Activated CD4-positive, alpha-beta T cell treated with anti-CD3 and anti-CD28 coated beads for 36 hours (primary cell): ENCODE measurements around the gene COA4. TPM values are rescaled to one million over a fixed set of nuclear protein-coding genes. Genes with fewer than 3 reads are reported as not detected.

ENCODE experiments used
- ATAC-seq: fragments of 200-7000 bp; cut with Tn5 transposase; one replicate; pipeline ENCODE4 v1.10.0; 2021; ENCODE audit warnings: mild to moderate bottlenecking, moderate library complexity
- CTCF ChIA-PET: fragments of 350-600 bp; sonication (Branson Sonifier 250); formaldehyde crosslinking; loops from one replicate; lab custom pipeline; 2021; ENCODE audit warnings: antibody characterized with exemption; lab: Charles Lee
- POLR2A ChIA-PET: fragments of 350-600 bp; sonication (Branson Sonifier 250); formaldehyde crosslinking; loops from one replicate; lab custom pipeline; 2021; ENCODE audit warnings: antibody characterized with exemption, inconsistent platforms; lab: Charles Lee
- DNase-seq: peaks from one replicate; pipeline ENCODE4 v3.0.0-alpha.2; 2020
- H3K27ac Mint-ChIP-seq: one replicate; pipeline ENCODE4 v1.8.0; 2021; ENCODE audit warnings: mixed read lengths
- H3K27me3 Mint-ChIP-seq: one replicate; pipeline ENCODE4 v1.8.0; 2021; ENCODE audit warnings: mixed read lengths
- H3K36me3 Mint-ChIP-seq: one replicate; pipeline ENCODE4 v1.8.0; 2021; ENCODE audit warnings: low read depth, mixed read lengths
- H3K4me1 Mint-ChIP-seq: one replicate; pipeline ENCODE4 v1.8.0; 2021; ENCODE audit warnings: mixed read lengths
- H3K4me3 Mint-ChIP-seq: one replicate; pipeline ENCODE4 v1.8.0; 2021; ENCODE audit warnings: mild to moderate bottlenecking, moderate library complexity, mixed read lengths
- H3K9me3 Mint-ChIP-seq: one replicate; pipeline ENCODE4 v1.8.0; 2021; ENCODE audit warnings: low read depth, mixed read lengths
- intact Hi-C, 2 experiments: fragments of 100-400 bp; cut with DNase I in 1 of 2; cut with micrococcal nuclease in 1 of 2; formaldehyde crosslinking; loops; one replicate each; pipeline versions ENCODE4 v1.14.2 to v1.15.1; 2022 to 2024; cut with DNase I, micrococcal nuclease
- total RNA-seq, 2 experiments: library from RNA; stranded (reverse); gene quantifications; one replicate each; pipeline ENCODE4 v1.2.3, GENCODE V29; 2021

The COA4 gene
- 100 to 1,000 TPM; 103 to 112 TPM for total RNA-seq

DNA sequence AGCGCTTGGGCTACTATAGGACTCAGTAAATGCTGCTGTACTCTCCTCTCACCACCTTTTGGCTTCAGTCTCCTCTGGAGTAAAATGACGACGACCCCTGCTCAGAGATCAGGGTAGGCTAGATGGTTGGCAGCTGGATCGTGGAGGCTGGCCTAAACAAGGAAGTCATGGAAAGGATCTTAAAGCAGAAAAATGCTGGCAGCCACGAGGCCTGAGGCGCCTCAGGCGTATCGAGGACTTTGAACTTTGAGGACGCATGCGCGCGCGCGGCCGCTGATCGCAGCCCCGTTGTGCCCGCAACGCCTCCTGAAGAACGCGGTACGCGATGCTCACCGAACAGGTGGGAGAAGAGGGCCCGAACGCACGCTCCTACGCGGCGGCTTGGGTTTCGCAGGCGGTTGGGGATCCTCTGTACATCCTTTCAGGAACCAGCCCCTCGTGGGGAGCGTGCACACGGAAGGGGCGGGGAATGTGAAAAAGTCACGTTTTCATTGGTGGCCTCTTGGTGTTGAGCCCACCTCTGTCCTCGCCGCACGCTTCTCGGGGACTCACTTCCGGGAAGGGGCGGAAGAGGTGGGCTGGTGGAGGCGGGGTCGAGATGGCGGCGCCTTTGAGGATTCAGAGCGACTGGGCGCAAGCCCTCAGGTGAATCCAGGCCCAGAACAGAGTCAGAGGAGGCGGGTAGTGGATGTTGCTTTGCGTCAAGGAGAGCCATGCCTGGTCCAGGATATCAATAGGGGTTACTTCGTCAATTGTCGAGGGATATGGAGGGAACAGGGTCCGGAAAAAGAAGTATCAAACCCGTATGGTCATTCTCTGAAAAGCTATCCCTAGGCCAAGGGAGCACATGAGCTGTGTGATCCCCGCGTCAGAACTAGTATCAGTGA lies at the start of gene COA4, which contains the start of gene PAAF1:
TSS of gene COA4 (minus strand) at position 423 of the 887 bp plus-strand sequence. CDS start 3,468 bp downstream, outside the sequence.
TSS of gene PAAF1 (plus strand) at position 576 of the 887 bp plus-strand sequence. CDS start at position 599, 23 bp downstream.
- ATAC-seq (peak; percentile 95), DNase-seq (peak; percentile 97)
- Mint-ChIP-seq H3K4me1 (peaks cover 32% of the 10 kb centered on the region), H3K4me3 (peak within 1 kb of the TSS; percentile 93), H3K27me3 (no peaks in the 10 kb centered on the region), H3K36me3 (peaks cover 38% of the 10 kb centered on the region), H3K27ac (peak within 1 kb of the TSS; percentile 100), H3K9me3 (no peaks in the 10 kb centered on the region)
- POLR2A ChIA-PET = interaction anchor here (0.6 to 1.3 kb wide), 5 partner anchors 14 to 116 kb away, joined by 3 to 6 read pairs (median 4); partner anchors contain the start of genes MRPL48 and RAB6A
- intact Hi-C loops = loop anchor here (1.0 to 5.0 kb wide), 13 partner anchors 88 to 1064 kb away; partner anchors contain the start of genes C2CD3 (in 2 of the 2), PPME1 (in 2 of the 2), RAB6A (in 2 of the 2) and ATG16L2 (in 1 of the 2)
- CTCF ChIA-PET = interaction anchor here (0.9 kb wide), 1 partner anchor 44 kb away, joined by 5 read pairs; no protein-coding TSS in a partner anchor

DNA sequence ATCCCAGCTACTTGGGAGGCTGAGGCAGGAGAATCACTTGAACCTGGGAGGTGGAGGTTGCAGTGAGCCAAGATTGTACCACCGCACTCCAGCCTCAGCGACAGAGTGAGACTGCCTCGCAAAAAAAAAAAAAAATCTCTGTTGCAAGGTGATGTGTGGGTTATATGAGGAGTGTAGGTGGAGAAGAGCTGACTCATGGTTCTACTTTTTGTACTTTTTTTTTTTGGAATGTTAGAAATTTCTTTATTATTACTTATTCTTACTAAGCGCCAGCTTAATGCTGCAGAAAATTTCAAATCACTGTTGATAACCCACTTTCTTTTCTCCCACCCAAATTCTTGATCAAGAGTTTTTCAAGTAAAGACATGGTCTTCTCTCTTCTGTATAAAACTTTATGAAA lies 44.5 kb upstream of the COA4 start:
- no peaks in the 10 kb centered on the region for H3K9me3 Mint-ChIP-seq
- ATAC-seq = no peak
- intact Hi-C loops = no loop called here
- H3K27me3 Mint-ChIP-seq = no peaks in the 10 kb centered on the region
- peaks cover 29% of the 10 kb centered on the region for H3K36me3 Mint-ChIP-seq
- DNase-seq = no peak
- H3K27ac Mint-ChIP-seq = no peak overlapping the region
- H3K4me1 Mint-ChIP-seq = peaks cover 3% of the 10 kb centered on the region
- ChIA-PET CTCF (interaction anchor here (0.6 to 0.7 kb wide), 3 partner anchors 44 to 1320 kb away, joined by 3 to 5 read pairs (median 3); no protein-coding TSS in a partner anchor), POLR2A (no interaction called here)
- no peak overlapping the region for H3K4me3 Mint-ChIP-seq

DNA sequence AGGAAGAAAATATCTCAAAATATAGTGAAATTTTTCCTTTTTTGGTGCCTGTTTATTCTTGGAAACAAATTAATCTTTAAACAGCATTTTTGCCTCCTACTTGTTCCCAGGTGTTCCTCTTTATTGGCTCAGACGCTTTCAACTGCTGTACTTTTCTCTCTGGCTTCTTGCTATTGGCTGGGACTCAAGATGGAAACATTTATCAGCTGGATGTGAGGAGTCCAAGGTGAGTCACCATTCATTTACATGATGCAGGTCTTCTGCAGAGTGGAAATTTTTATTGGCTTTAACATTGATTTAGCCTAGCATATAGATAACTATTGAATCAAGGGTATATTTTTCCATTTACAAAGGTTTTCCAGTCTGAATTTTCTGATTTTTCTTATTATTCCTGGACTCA lies 39.8 kb upstream of the COA4 start:
- Mint-ChIP-seq H3K4me1 (peaks cover 3% of the 10 kb centered on the region), H3K27ac (no peak overlapping the region), H3K9me3 (no peaks in the 10 kb centered on the region), H3K27me3 (no peaks in the 10 kb centered on the region), H3K4me3 (no peak overlapping the region), H3K36me3 (peaks cover 36% of the 10 kb centered on the region)
- DNase-seq = no peak
- POLR2A ChIA-PET = no interaction called here
- CTCF ChIA-PET = interaction anchor here (0.6 kb wide), 1 partner anchor 610 kb away, joined by 4 read pairs; no protein-coding TSS in a partner anchor
- peak; percentile 61 for ATAC-seq
- intact Hi-C loops = no loop called here

DNA sequence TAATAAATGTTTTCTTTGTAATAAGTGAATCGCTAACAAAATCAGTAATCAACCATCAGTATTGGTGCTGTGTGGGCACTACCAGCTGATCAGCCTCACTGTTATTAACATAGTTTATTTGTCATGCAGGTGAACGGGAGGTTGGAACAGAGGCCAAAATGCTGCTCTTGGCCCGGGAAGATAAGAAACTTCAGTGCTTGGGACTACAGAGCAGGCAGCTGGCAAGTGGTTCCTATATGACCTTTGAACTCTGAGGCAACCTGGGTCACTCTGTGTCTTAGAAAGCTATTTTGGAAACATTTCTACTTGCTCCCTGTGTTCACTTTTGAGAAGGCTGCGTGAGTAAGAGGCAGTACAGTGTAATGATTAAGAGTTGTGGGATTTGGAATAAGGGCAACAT lies 37.6 kb upstream of the COA4 start:
- H3K9me3 Mint-ChIP-seq = no peaks in the 10 kb centered on the region
- peaks cover 31% of the 10 kb centered on the region for H3K36me3 Mint-ChIP-seq
- ATAC-seq (no peak), DNase-seq (no peak)
- H3K4me1 Mint-ChIP-seq = peaks cover 3% of the 10 kb centered on the region
- no peak overlapping the region for H3K27ac Mint-ChIP-seq
- no peak overlapping the region for H3K4me3 Mint-ChIP-seq
- intact Hi-C loops = no loop called here
- H3K27me3 Mint-ChIP-seq = no peaks in the 10 kb centered on the region
- ChIA-PET POLR2A (no interaction called here), CTCF (no interaction called here)

DNA sequence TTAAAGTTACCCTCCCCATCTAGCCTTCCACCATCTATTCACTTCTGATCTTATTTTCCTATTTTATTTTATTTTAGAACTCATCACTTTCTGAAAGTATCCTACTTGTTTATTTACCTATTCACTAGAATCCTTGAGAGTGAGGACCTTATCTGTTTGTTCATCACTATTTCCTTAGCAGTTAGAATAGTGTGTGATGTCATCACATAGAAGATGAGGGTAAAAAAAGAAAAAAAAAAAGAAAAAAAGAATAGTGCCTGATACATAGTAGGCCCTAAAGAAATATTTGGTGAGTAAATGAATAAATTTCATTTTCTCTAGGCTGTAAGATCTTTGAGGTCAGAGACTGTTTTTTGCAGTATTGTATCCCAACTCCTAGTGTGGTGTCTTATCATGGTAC lies 36.8 kb upstream of the COA4 start:
- ATAC-seq (no peak), DNase-seq (no peak)
- H3K4me3 Mint-ChIP-seq = no peak overlapping the region
- H3K36me3 Mint-ChIP-seq = peaks cover 28% of the 10 kb centered on the region
- no peaks in the 10 kb centered on the region for H3K9me3 Mint-ChIP-seq
- intact Hi-C loops = no loop called here
- no peaks in the 10 kb centered on the region for H3K27me3 Mint-ChIP-seq
- peaks cover 3% of the 10 kb centered on the region for H3K4me1 Mint-ChIP-seq
- no peak overlapping the region for H3K27ac Mint-ChIP-seq
- POLR2A ChIA-PET = no interaction called here
- CTCF ChIA-PET = no interaction called here

DNA sequence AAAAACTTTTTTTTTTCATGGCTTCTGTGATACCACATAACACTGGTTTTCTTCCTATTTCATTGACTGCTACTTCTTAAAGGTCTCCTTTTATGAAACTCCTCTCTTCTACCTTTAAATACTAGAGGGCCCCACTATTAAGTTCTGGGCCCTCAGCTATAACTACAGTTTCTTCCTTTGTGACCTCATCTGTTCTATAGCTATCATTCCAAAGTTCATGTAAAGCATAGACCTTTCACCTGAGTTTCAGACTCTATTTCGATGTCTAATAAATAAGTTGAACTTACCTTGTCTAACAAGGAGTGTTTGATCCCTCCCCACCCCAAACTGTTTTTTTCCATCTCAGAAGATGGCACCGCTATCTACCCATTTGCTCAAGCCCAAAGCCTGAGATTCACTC lies 35.4 kb upstream of the COA4 start:
- DNase-seq (no peak), ATAC-seq (no peak)
- Mint-ChIP-seq H3K27ac (no peak overlapping the region), H3K4me1 (peaks cover 3% of the 10 kb centered on the region), H3K4me3 (no peak overlapping the region), H3K27me3 (no peaks in the 10 kb centered on the region), H3K36me3 (peaks cover 28% of the 10 kb centered on the region), H3K9me3 (no peaks in the 10 kb centered on the region)
- POLR2A ChIA-PET = no interaction called here
- intact Hi-C loops = no loop called here
- CTCF ChIA-PET = no interaction called here

DNA sequence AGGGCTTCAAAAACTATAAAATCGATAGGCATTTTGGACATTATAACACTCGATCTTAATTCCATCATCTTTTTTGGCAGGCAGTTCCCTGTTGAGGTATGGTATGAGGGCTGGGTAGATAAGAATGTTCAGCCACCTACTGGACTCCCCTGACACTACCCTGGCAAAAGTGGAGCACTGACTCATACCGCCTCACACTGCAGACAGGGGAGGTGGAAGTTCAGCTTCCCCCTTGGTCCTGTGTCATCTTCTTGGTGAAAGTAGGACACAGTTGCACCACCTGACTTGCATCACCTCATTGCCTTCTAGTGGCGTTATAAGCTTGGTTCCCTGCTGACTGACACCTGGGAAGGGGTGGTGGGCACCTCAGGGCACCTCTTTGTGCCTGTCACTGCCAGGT lies 30.5 kb upstream of the COA4 start:
- DNase-seq = peak; percentile 17
- Mint-ChIP-seq H3K27me3 (no peaks in the 10 kb centered on the region), H3K36me3 (peaks cover 24% of the 10 kb centered on the region), H3K4me3 (no peak overlapping the region), H3K9me3 (no peaks in the 10 kb centered on the region), H3K4me1 (no peaks in the 10 kb centered on the region), H3K27ac (peak overlapping the region; percentile 45)
- peak; percentile 79 for ATAC-seq
- POLR2A ChIA-PET = no interaction called here
- intact Hi-C loops = no loop called here
- CTCF ChIA-PET = no interaction called here

DNA sequence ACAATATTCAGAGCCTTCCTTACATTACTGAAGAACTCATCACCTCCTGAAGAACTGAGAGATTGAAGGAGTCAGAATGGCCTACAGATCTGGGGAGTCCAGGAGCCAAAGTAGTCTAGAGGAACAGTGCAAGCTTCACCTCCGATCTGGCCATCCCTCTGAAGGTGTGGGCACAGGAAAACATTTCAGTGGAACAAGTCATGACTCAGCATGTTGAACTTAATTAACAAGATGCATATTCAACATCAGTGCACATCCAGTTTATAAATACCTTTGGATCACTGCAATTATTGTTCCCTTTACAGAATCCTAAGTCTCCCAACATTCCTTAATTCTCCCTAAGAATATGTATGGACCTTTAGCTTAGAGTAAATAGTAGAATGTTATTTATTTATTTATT lies 25.7 kb upstream of the COA4 start:
- no peak overlapping the region for H3K27ac Mint-ChIP-seq
- no peak for DNase-seq
- peaks cover 30% of the 10 kb centered on the region for H3K36me3 Mint-ChIP-seq
- H3K27me3 Mint-ChIP-seq = no peaks in the 10 kb centered on the region
- ATAC-seq = no peak
- intact Hi-C loops = no loop called here
- H3K4me3 Mint-ChIP-seq = no peak overlapping the region
- CTCF ChIA-PET = no interaction called here
- POLR2A ChIA-PET = no interaction called here
- H3K4me1 Mint-ChIP-seq = no peaks in the 10 kb centered on the region
- no peaks in the 10 kb centered on the region for H3K9me3 Mint-ChIP-seq

DNA sequence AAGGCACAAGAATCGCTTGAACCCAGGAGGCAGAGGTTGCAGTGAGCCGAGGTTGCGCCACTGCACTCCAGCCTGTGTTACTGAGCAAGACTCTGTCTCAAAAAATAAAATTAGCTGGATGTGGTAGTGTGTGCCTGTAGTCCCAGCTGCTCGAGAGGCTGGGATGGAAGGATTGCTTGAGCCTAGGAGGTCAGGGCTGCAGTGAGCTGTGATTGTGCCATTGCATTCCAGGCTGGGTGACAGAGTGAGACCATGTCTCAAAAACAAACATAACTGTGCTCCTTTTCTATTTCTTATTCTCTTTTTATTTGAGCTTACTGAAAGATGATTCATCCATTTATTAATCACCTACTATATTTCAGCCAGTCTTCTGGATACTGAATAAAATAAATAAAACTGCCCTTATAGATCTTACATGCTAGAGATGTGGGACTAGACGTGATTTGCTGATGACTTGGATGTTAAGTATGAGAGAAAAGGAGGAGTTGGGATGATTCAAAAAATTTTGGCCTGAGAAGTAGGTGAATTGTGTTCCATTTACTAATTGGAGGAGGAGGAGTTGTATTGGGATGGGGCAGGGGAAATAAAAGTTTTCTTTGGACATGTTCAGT lies 18.2 kb upstream of the COA4 start:
- ATAC-seq (no peak), DNase-seq (no peak)
- intact Hi-C loops = no loop called here
- POLR2A ChIA-PET = no interaction called here
- H3K27me3 Mint-ChIP-seq = no peaks in the 10 kb centered on the region
- CTCF ChIA-PET = no interaction called here
- peaks cover 1% of the 10 kb centered on the region for H3K4me1 Mint-ChIP-seq
- no peak overlapping the region for H3K4me3 Mint-ChIP-seq
- no peak overlapping the region for H3K27ac Mint-ChIP-seq
- H3K36me3 Mint-ChIP-seq = peaks cover 21% of the 10 kb centered on the region
- H3K9me3 Mint-ChIP-seq = no peaks in the 10 kb centered on the region

DNA sequence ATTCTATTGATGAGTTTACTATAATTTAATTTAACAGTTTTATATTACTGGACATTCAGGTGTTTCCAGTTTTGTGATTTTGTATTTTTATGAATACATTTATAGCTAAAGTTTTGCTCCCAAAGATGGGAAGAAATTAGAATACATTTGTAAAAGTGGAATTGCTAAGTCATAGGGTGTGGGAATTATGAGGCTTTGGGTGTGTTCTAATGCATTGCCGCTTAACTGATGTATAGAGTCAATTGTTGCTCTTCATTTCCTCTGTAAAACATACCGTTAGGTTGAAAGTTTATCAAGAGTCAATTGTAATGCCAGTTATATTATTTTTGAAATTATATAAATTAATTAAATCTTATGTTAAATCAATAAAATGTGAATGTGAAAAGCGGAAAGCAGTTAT lies 16.4 kb upstream of the COA4 start:
- CTCF ChIA-PET = no interaction called here

DNA sequence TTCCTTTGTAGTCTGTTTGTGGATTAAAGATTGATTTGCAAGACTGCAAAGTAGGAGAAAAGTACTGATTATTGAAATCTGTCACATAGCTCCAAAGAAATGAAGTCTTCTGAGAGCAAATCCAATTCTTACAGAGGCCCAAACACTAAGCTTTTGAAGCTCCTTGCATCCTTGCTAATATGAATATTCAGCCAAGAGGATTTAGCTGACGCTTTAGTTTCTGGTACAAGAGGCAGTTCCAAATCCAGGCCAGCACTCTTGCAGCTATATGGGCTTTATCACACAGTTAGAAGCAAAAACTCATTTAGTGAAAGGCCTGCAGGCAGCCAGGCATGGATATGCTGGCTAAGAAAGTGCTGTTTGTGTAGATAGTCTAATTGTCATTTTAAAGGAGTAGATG lies 12.9 kb upstream of the COA4 start:
- ChIA-PET POLR2A (no interaction called here), CTCF (interaction anchor here (0.6 kb wide), 1 partner anchor 291 kb away, joined by 3 read pairs; no protein-coding TSS in a partner anchor)
- no peak overlapping the region for H3K27ac Mint-ChIP-seq
- H3K9me3 Mint-ChIP-seq = no peaks in the 10 kb centered on the region
- peaks cover 22% of the 10 kb centered on the region for H3K36me3 Mint-ChIP-seq
- no peak for ATAC-seq
- H3K4me3 Mint-ChIP-seq = no peak overlapping the region
- no peaks in the 10 kb centered on the region for H3K27me3 Mint-ChIP-seq
- H3K4me1 Mint-ChIP-seq = peaks cover 8% of the 10 kb centered on the region
- intact Hi-C loops = no loop called here
- no peak for DNase-seq

More for the DNA sequence above, 16.4 kb upstream of the COA4 start:
- Mint-ChIP-seq H3K4me3 (no peak overlapping the region), H3K9me3 (no peaks in the 10 kb centered on the region), H3K27ac (no peak overlapping the region), H3K4me1 (peaks cover 6% of the 10 kb centered on the region), H3K27me3 (no peaks in the 10 kb centered on the region), H3K36me3 (peaks cover 20% of the 10 kb centered on the region)
- intact Hi-C loops = no loop called here
- ATAC-seq = no peak
- DNase-seq = no peak
- POLR2A ChIA-PET = no interaction called here
